HG02970 (cell line): Measurements from ENCODE around the gene CTRL.

Experiments used
- ATAC-seq: cut with Tn5 transposase; IDR thresholded peaks from one replicate; pipeline ENCODE4 v1.9.1; 2021; ENCODE audit warnings: mild to moderate bottlenecking, moderate library complexity, moderate number of reproducible peaks; ENCODE audit not compliant: unreplicated experiment, low FRiP score

The CTRL gene

DNA sequence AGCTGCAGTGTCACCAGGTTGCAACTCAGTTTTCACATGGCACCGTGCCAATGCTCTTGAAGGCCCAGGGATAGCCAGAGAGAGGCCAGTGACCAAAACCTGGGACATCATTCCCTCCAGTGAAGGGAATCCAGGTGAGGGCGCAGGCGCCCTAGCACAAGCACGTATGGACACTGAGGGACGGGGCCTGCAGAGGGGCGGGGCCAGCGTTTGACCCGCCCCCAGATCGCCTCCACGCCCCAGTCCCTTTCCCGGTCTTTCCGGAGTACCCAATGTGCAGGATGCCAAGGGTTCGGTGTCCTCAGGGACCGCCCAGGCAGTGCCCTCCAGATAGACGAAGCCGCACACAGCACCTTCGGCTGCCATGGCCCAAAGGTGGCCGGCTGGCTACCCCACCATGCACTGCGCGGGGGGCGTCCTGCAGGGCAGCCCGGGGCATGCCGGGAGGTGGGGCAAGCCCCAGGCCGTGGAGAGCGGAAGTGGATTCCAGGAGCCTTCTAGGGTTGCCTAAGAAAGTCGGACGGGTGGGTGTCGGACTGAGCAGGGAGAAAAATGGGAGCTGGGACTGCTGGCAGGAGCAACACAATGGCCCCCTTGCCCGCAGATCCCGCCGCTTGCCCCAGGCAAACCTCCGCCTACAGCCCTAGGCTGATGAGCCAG is 32.1 kb upstream of the CTRL start:
- ATAC-seq, result no peak

DNA sequence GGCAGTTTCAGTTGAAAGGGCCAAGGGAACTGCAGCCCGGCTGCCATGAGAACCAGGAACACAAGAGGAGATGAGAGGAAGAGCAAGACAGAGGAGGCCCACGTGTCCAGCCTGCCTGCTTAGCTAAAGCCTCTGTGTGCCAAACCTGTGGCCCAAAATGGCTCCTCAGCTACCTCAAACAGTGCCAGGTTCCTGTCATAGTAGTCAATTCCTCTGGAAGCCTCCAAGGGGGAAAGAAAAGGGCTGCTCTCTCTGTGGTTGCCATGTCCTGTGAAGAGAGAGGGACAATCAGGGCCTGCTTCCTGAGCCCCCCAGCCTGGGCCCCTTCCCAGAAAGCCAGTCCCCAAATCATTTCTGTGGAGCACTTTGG is 31.6 kb upstream of the CTRL start:
- no peak for ATAC-seq

- ATAC-seq, result no peak
These were observed 30.5 kb upstream of the CTRL start for GRCh38 chr16:67962135-67962534.

- no peak for ATAC-seq
These were observed 29.9 kb upstream of the CTRL start for GRCh38 chr16:67961551-67961957.

DNA sequence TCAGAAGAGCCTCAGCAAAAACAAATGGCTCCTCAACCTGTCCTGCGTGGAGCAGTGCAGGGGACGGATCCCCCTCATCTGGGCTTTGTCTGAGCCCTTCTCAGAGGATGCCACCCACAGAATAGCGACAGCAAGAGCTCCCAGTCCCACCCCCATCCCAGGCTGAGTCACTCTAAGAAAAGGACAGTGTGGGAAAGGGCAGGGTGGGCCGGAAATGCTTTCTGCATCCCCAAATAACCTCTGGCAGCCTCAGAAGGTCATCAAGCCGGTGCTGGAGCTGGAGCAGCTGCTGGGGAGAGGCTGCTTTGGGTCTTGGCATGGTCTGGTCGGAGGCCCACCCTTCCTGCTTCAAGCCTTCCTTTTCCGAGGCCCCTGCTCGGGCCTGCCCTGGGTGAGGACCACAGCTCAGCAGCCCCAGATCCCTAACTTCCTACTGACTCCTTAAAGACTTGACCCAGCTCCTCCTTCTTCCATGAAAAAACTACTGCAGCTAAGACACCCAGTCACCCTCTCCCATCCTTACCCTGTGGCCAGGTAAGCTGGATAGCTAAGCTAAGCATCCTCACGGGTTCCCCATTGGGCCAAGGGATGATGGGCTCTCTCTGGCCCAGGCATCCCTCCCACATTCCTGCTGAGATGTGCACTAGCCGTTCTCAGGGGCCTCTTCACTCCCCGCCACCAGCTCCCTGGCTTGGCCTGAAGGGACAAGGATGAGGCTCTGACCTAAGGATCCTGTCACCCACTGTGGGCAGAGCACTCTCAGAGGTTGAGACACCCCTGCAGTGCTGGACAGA is 28.1 kb upstream of the CTRL start:
- ATAC-seq, result no peak

DNA sequence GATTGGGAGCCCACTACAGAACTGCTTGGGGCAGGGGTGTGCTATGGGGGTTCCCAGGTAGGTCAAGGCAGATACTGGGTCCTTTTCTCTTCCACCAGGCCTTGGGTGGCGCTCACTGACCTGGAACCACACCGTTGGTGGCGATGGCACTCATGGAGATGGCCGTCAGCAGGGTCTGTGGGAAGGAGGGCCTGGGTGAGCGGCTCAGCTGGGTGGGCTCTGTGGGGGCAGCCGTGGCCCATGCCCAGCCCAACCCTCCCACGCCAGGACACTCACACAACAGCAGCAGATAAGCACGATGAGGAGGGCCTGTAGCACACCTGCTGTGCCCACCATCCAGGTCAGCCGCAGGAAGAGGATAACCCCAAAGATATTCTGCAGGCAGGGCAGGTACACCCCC is 26.0 kb upstream of the CTRL start:
- no peak for ATAC-seq

DNA sequence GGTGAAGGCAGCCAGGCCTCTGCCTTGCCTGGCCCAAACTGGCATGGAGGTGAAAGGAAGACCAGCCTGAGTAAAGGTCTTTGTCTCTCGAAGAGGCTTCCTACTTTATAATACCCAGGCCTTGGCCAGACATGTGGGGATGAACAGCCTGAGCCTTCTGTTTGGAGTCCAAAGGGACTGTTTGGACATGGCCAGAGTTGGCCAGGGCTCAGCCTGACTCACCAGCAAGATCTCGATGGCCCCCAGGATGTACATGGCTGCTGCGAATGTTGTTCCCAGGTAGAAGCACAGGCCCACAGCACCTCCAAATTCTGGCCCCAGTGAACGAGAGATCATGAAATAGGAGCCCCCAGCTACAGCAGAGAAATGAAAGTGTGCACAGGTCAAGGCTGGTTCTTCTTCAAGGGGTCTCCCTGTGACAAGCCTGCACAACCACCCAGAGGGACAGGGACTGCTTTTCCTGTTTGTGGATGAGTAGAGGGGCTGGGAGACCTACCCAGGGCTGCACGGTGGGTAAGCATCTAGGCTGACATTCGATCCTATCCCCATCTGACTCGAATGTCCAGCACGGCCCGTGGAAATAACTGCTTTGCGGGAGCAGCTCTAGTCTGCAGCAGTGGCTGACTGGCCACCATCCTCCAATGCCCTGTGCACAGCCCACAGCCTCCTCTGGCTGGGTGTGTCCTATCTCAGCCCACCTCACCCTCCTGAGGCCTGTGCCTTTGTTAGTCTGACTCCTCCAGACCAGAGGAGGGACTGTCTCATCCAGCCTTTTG is 22.9 kb upstream of the CTRL start:
- no peak for ATAC-seq

GRCh38 chr16:67953641-67954375 is 22.1 kb upstream of the CTRL start:
- no peak for ATAC-seq

DNA sequence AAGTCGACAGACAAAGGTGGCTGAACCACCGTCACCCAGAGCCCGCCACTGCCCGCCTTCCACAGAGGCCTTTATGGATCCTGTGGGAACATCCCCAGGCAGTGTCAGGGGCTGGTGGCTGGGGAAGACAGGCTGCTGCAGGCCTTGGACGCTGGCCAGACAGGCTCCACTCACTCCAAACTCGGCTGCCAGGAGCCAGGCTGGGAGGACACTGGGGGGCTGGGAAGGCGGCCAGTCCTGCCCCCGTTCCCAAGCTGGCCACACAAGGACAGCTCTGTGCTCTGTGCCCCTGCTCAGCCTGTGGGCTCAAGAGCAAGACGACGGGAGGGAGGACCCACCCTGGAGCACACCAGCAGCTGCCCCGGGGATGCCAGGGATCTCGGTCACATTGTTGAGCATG is 19.8 kb upstream of the CTRL start:
- ATAC-seq, result no peak

DNA sequence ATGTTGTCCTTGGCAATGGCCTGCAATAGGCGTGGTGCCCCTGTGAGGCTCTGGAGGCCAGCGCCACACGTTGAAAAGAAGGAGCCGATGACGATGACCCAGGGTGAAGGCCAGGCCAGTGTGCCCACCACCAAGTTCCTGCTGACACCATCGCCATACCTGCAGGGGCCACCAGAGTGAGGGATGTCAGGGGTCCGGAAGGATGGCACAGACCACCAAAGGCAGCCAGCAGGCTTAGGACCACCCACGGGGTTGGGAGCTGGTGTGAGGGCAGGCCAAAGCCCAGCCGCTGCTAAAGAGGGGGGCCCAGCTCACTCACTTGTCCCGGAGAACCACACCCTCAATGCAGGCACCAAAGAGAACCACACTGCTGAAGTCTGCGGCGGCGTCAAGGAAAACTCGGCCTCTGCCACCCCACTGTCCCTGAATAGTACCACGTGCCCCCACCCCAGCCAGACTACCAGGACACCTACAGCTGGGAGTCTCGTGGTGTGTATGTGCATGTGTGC is 18.7 kb upstream of the CTRL start:
- no peak for ATAC-seq

- ATAC-seq, result no peak
These were observed 18.0 kb upstream of the CTRL start for GRCh38 chr16:67949645-67950044.

DNA sequence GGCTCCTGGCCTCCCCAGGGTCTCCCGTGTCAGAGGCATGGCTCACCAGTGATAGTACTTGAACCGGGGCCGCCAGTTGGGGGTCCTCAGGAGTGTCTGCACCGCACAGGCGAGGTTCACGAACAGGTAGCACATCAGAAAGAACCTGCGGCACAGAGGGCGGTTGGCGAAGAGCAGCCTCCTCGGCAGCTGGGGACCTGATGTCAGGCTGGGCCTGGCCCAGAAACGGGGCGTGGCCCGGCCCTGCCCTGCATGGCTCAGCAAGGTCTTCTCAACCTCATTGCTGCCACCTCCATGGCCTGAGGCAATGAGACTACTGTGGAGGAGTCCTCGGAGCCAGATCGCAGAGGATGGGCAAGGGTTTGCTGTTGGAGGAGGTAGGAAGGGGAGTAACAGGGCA is 16.4 kb upstream of the CTRL start:
- no peak for ATAC-seq

DNA sequence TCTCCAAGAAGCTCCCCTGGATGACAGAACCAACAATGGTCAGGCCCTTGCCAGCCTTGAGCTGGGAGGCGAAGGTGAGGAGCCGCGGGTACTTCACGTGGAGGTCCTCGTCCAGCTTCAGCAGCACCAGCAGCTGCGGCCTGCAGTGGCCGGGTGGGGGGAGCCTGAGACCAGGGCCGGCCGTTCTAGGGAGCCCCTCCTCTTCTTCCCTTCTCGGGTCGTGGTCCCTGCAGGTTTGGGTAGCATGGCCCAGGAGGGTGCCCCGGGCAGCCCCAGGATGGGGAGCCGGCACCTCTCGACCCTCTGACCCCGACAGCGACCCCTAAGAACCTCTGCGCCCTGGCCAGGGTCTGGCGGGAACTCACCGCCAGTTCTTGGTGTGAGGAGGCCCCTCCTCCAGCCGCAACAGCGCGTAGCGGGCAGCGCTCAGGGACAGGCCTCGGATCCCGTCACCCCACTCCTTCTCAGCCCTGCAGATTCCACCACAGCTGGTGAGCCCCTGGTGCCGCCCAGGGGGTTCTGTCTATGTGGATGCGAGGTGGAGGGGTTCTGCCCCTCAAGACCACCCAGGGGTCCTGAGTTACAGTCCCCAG is 15.4 kb upstream of the CTRL start:
- no peak for ATAC-seq

DNA sequence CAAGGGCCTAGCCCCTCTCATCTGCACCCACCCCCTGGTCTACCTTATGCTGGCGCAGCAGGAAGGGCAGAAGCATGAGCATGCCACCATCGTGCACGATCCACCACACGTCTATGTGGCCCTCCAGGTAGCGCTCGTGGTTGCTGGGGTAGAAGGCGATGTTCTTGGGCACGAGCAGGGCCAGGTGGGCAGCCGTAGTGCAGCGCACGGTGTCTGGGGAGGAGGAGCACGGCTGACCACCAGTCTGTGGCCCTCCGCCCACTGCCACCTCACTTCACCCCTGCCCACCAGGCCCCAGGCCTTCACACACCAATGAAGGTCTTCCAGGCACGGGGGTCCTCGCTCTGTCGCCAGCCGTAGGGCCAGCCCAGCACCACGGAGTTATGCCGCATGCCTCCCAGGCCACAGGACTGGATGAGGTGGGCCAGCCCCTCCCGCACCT is 14.5 kb upstream of the CTRL start:
- ATAC-seq, result no peak

DNA sequence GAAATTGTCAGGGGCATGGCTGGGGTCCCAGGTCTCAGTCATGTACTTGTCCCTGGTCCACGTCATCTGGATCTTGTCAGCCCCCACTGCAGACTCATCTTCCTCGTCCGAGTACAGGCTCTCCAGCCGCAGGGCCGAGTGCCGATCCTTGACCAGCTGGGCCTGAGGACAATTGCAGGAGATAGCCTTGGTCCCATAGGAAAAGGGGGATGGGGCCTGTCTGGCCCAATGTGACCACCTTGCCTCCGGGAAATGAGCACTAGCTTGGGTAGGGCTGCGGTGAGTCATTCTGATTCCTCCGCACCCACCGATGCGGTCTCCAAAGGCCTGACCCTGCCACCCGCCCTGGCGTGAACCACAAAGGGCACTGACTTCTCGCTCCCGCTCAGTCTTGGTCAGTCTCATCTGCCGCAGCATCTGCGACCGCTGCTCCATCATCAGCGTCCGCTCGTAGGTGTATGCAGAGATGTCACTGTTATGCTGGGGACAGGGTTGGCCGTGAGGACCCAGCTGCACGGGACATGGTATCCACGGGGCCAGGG is 13.8 kb upstream of the CTRL start:
- no peak for ATAC-seq

DNA sequence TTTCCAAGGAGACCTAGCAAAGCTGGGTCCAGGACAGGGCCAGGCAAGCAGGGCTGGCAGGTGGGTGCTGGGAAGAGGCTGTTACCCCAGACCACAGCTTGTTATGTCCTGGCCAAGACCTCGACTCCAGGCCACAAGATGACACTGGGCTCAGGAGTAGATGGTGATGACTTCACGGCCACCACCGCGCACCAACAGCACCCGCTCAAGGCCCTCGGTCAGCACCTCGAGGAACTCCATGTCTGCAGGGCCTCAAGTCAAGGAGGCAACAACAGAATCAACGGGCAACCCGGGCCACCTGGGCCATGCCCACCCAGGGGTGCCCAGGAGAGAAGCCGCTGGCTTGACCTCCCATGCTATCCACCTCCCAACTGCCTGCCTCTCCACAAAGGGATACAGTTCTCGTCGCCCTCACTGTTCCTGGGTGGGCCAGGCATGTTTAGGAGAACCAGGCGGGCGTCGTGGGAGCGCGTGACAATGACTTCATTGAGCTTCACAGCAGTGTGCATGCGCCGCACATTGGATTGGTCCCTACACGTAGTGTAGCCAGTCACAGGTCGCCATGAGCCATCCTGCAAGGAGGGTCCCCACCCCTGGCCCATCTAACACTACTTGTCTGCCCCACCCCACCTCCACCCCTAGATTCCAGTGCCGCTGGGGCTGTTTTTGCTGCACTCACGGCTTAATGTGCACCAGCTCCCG is 13.2 kb upstream of the CTRL start:
- no peak for ATAC-seq

DNA sequence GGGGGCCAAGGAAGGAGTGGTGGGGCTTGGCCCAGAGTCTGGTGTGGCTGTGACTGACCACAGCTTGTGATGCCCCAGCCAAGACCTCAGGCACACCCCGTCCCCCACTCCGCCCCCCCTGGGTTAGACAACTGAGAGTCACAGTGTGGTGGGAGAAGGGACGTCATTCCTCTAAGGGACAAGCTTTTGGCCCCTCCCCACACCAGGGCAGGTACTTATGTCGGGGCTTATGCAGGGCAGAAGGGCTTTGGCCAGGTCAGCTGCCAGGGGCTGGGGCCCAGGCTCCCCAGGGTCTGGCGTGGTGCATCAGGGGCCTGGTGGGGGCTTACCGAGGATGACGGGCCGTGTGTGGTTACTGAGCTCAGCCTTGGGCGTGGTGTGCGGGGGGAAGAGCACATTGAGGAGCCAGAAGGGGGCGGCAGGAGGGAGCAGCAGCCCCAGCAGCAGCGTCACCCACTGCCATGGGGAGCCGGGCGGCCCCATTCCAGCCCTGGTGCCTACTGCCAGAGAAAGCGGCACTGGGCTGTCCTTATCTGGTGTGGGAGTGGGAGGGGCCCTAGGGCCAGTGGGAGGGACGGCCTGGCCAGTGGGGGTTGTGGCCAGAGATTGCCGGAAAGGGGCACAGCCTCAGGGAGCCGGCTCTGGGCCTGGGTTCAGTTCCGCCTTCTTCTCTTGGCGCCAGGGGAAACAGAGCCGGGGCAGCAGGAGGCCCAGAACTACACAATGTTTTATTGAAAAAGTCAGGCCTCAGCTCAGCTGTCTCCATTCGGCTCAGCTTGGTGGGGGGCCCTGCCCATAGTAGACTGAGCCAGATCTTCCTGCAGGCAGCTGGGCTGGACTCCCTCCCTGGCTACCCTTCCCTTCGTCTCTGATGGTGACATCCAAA is 12.2 kb upstream of the CTRL start, which contains the start of gene LCAT:
TSS of gene LCAT (minus strand) at position 502 of the 886 bp plus-strand sequence. CDS start at position 483, 19 bp downstream.
- no peak for ATAC-seq

GRCh38 chr16:67943256-67943618 is 11.6 kb upstream of the CTRL start:
- ATAC-seq, result no peak
